Activated CD8-positive, alpha-beta memory T cell treated with anti-CD3 and anti-CD28 coated beads, Interleukin-2, amount 50 U/mL, for 1 hour (primary cell): ENCODE results near the gene CCDC148.

Experiments
- DNase-seq: peaks from one replicate; pipeline ENCODE4 v3.0.0-alpha.2; 2020; ENCODE audit errors: extremely low read depth

The CCDC148 gene

GRCh38 chr2:158174495-158174894, 282.1 kb downstream of the CCDC148 start:
- no peak for DNase-seq

GRCh38 chr2:158172719-158173118, 283.8 kb downstream of the CCDC148 start:
- no peak for DNase-seq

- DNase-seq: no peak
These were observed 302.0 kb downstream of the CCDC148 start for GRCh38 chr2:158154596-158154995.

GRCh38 chr2:158153270-158154015, 303.1 kb downstream of the CCDC148 start:
- DNase-seq: no peak

- DNase-seq: no peak
These were observed 311.5 kb downstream of the CCDC148 start for GRCh38 chr2:158144914-158145625.

GRCh38 chr2:158143703-158144360, 312.7 kb downstream of the CCDC148 start:
- no peak for DNase-seq

- DNase-seq: no peak
These were observed 313.8 kb downstream of the CCDC148 start for GRCh38 chr2:158142568-158143332.

- DNase-seq: no peak
These were observed 314.4 kb downstream of the CCDC148 start for GRCh38 chr2:158142165-158142564.

- no peak for DNase-seq
These were observed 316.4 kb downstream of the CCDC148 start for GRCh38 chr2:158140201-158140600.

- no peak for DNase-seq
These were observed 318.3 kb downstream of the CCDC148 start for GRCh38 chr2:158138255-158138654.

- DNase-seq: no peak
These were observed 321.5 kb downstream of the CCDC148 start for GRCh38 chr2:158135096-158135495.

- no peak for DNase-seq
These were observed 321.9 kb downstream of the CCDC148 start for GRCh38 chr2:158134655-158135054.

- no peak for DNase-seq
These were observed 322.5 kb downstream of the CCDC148 start for GRCh38 chr2:158134055-158134454.

GRCh38 chr2:158131919-158132566, 324.5 kb downstream of the CCDC148 start:
- no peak for DNase-seq

- no peak for DNase-seq
These were observed 325.1 kb downstream of the CCDC148 start for GRCh38 chr2:158131483-158131912.

GRCh38 chr2:158130832-158131473, 325.6 kb downstream of the CCDC148 start:
- no peak for DNase-seq

- no peak for DNase-seq
These were observed 327.5 kb downstream of the CCDC148 start for GRCh38 chr2:158129037-158129436.

GRCh38 chr2:158128168-158128973, 328.2 kb downstream of the CCDC148 start:
- no peak for DNase-seq

- DNase-seq: no peak
These were observed 329.2 kb downstream of the CCDC148 start for GRCh38 chr2:158127380-158127804.
